Glomerular endothelial cell (primary cell): ENCODE data around the gene UBXN10. TPM values are rescaled to one million over a fixed set of nuclear protein-coding genes. Genes with fewer than 3 reads are reported as not detected.
"Not testable (repeated sequence)": the region's sequence is repeated elsewhere in the genome, so short reads cannot be mapped to it uniquely, and the experiment has no call there.

Experiments
- DNase-seq: peaks from one replicate; pipeline ENCODE4 v3.0.0-alpha.2; 2011; ENCODE audit warnings: low read depth, low spot score; ENCODE audit errors: extremely low read depth
- total RNA-seq: library from RNA; depleted of rRNA; stranded (reverse); fragments of >200 nt; gene quantifications from 2 replicates; pipeline ENCODE4 v1.2.3, GENCODE V29; 2015

Gene UBXN10
- total RNA-seq, 1 donor from 2014 or later: 0.06 TPM

- DNase-seq: no peak
Observed at GRCh38 chr1:20199403-20199802, 13.5 kb downstream of the UBXN10 start.

GRCh38 chr1:20199840-20200239 is 13.9 kb downstream of the UBXN10 start:
- DNase-seq: no peak

DNA sequence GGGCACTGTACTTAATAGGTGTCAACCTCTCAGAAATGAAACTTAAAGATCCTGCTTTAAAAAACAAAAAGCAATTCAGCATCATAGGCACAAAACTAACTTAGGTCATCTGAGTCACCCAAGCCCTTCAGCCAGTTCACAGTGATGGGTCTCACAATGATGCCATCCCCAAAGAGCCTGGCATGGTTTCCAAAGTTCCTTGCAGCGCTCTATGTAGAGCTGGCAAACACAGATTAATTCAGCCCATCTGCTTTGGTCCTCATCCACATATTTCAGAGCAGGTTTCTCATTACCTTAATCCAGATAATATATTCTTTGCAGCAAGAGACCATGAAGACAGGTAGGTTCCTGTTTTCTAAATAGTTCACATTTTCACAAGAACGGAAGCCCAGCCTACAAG is 15.1 kb downstream of the UBXN10 start:
- DNase-seq: no peak

DNA sequence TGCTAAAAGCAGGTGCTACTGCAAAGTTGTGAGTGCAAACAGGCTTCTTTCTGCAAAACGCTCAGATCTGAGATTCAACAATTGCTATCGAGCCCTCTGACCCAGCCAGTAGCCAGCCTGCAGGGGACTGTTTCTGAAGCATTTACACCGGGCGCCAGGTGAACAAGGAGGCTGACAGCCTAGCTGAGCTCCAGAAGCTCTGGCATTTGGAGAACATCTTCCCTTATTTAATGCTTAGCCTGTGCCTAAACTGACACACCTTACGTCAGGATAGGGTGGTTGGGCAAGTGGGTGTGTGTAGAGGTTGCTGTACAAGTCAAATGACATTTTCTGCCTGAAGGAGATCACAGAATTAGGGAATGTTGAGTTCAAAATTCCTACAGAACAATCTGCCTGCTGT is 16.3 kb downstream of the UBXN10 start:
- DNase-seq: no peak

DNA sequence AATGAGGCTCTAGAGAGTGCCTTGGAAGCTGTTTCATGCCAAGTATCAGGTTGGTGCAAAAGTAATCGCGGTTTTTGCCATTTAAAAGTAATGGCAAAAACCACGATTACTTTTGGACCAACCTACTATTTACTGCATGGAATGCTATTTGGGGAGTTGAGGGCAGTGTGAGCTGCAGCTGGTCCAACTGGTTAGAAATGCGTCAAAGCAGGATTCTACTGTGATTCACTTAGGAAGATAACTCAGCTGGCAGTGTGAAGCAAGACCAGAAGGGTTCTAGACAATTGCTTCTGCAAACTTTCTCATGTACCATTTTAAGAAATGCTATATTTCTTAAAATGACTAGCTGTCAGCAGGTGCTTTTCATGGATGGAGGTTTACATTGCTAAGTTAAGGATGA is 21.6 kb downstream of the UBXN10 start:
- no peak for DNase-seq

- no peak for DNase-seq
Observed at GRCh38 chr1:20209471-20209870, 23.6 kb downstream of the UBXN10 start.

DNA sequence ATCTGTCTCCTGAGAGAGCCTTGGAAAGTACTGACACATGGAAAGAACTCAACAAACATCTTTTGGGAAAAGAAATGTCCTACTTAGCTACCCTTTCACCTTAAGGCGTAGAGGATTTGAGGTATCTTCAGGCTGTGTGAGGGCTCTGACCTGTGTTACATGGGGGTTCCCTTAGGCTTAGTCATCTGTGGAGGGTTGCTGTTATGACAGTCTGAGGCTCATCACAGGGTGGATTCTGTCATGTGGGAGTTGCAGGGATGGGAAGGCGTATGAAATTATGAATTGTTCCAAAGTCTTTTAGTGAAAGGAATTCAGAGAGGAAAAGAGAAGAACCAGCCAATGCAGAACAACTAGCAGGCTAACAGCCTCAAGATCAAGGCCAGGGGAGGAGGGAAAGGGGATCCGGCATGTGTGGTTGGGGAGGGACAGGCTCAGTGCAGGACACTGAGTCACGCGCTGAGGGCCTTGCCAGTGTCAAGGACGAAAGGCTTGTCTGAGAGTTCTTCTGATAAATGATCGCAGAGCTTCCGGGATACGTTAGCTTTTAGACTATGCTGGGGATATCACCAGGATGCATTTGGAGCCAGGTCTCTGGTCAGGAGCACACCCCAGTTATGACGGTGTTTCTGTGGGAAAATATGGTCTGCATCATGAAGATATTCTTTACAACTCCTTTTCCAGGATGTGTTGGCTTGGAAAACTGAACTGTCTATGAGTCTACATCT is 25.0 kb downstream of the UBXN10 start:
- no peak for DNase-seq

GRCh38 chr1:20211511-20211931 is 25.6 kb downstream of the UBXN10 start:
- no peak for DNase-seq

- DNase-seq: no peak
Observed at GRCh38 chr1:20212085-20212684, 26.3 kb downstream of the UBXN10 start.

DNA sequence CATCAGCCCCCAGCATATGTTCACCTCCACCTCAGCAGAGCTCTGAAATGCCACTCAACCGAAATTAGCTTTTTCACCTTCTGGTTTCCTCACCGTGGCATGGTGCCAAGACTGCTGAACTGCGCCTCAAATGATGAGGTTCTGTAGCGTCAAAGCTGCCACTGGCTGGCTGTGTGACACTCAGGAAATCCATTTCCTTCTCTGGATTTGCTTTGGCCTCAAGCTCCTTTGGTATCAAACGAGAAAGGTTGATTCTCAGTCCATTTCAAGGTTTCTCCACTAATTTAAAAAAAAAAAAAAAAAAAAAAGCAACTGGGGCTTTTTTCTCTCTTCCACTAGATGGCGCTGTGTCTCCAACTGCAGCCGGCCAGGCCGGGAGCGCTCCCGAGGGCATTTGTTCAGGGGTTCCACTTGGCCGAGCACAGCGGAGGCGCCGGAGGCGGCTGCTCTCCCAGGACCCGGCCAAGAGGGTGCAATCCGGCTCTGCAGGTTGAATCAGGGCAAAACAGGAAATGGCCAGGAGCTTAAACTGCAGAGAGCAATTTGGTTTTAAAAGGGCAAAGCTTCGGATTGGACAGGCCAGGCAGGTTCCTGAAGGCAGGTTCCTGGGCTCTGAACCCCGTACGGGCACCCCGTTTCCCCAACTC is 26.9 kb downstream of the UBXN10 start:
- no peak for DNase-seq

DNA sequence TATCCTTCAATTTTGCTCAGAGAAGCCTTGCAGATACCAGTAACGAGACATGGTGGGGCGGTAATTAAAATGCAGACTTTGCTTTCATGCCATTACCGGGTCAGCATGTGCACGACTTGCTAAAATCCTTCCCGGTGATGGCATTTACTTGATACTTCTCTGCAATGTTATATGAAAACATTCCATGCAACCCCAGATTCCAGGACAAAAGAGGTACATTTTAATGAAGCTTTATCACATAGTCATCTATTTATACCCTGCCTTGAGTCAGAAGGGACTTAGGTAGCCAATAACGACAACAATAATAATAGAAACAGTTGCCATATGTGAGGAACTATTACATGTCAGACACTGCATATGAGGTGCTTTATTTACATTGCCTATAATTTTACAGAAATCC is 29.8 kb downstream of the UBXN10 start:
- DNase-seq: no peak

GRCh38 chr1:20216574-20216973 is 30.7 kb downstream of the UBXN10 start:
- DNase-seq: no peak

- DNase-seq: not testable (repeated sequence)
Observed at GRCh38 chr1:20219053-20219452, 33.2 kb downstream of the UBXN10 start.

DNA sequence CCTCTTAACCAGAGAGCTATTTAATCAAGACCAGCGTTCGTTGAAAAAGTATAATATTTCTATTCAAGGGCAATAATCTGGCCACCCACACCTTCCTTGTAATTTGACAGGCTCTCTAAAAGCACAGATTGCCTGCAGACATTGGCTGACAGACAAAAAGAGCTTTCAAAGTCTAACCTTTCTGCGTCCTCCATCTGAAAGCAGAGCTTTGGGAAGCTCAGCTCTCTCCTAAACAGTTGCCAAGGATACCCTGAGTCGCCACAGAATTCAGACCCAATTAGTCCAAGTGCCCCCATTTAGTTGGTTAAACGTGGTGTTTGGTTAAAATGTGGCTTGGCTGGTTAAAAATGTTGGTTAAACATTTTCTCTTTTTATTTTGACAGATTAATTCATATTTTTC is 34.1 kb downstream of the UBXN10 start:
- no peak for DNase-seq

- no peak for DNase-seq
Observed at GRCh38 chr1:20223106-20223505, 37.2 kb downstream of the UBXN10 start.

- DNase-seq: no peak
Observed at GRCh38 chr1:20223551-20224419, 37.9 kb downstream of the UBXN10 start.

DNA sequence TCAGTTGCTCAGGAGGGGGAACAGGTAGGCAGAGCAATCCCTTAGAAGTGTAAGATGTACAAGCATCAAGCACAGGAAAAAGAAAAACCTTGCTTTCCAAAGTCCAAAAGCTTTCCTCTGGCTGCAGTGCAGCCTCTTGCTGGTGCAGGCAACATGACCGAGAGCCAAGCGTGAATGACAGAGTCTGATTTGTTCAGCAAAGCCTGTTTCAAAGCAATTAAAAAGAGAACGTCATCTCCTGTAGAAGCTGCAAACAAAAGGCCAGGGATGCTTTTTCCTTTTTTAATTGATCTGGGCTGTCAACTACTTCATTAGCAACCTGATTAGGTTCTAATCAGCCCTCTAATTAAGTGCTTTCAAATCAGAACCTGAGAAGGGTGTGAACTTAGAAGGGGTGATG is 38.6 kb downstream of the UBXN10 start:
- DNase-seq: no peak

GRCh38 chr1:20227704-20228103 is 41.8 kb downstream of the UBXN10 start:
- DNase-seq: no peak

DNA sequence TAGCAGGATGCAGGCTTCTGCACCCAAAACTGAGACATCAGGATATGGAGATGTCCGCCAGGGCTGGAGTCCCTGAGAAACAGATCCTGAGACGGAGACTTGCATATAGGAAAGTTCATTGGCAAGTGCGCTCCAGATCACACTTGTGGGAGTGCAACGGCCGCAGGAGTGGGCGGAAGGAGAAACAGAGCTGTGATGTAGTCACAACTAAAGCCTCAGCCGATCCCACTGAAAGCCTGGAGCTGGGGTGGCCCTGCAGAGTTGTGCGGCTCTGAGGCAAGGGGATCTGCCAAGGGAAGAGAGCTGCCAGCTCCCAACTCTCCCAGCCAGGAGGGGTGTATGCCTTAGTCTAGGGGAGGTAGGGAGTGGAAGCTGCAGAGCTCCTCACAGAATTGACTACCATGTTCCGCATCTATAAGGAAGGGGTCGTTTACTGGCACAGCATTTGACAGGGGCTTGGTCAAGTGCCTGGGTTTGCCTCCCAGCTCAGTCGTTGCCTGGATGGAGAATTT is 42.5 kb downstream of the UBXN10 start:
- no peak for DNase-seq

- DNase-seq: no peak
Observed at GRCh38 chr1:20229171-20229570, 43.3 kb downstream of the UBXN10 start.

- DNase-seq: not testable (repeated sequence)
Observed at GRCh38 chr1:20232564-20232963, 46.7 kb downstream of the UBXN10 start.
